PC-3 (cell line): ENCODE results near the gene MYO5C. TPM values are rescaled to one million over a fixed set of nuclear protein-coding genes. Genes with fewer than 3 reads are reported as not detected.

Source experiments
- ATAC-seq: fragments of 200-7000 bp; cut with Tn5 transposase; 2 replicates; pipeline ENCODE4 v1.9.1; 2020; ENCODE audit warnings: mild to moderate bottlenecking, moderate library complexity
- BruUV-seq: library from RNA; stranded (reverse); fragments of 400-500 nt; replicated peaks from 2 replicates; lab custom pipeline; 2021; lab: Mats Ljungman, UMichigan
- CTCF ChIA-PET: fragments of 300-600 bp; sonication (Branson Sonifier 250); formaldehyde crosslinking; loops from one replicate; lab custom pipeline; 2022; ENCODE audit warnings: antibody characterized with exemption; lab: Charles Lee
- POLR2A ChIA-PET: fragments of 300-600 bp; sonication (Branson Sonifier 250); formaldehyde crosslinking; loops from one replicate; lab custom pipeline; 2022; ENCODE audit warnings: antibody characterized with exemption; ENCODE audit not compliant: unreplicated experiment; lab: Charles Lee
- DNase-seq: peaks from one replicate; pipeline ENCODE4 v3.0.0-alpha.2; 2015
- H2AFZ ChIP-seq: fragments of 300-600 bp; sonication (generic); 2 replicates; pipeline ENCODE4 v1.6.0; 2016; ENCODE audit warnings: antibody characterized with exemption, low read length
- H3F3A ChIP-seq: fragments of 300-600 bp; sonication (generic); one replicate; pipeline ENCODE4 v1.6.0; 2017; ENCODE audit warnings: antibody characterized with exemption, low read length, control low read depth, mild to moderate bottlenecking; ENCODE audit not compliant: unreplicated experiment
- H3K27ac ChIP-seq: fragments of 300-600 bp; sonication (generic); 2 replicates; pipeline ENCODE4 v1.5.1; 2016; ENCODE audit warnings: mild to moderate bottlenecking, low read length
- H3K27me3 ChIP-seq: fragments of 300-600 bp; sonication (generic); 2 replicates; pipeline ENCODE4 v1.6.1; 2016; ENCODE audit warnings: low read length, mixed read lengths
- H3K36me3 ChIP-seq: fragments of 300-600 bp; sonication (generic); 2 replicates; pipeline ENCODE4 v1.6.1; 2016; ENCODE audit warnings: low read depth, mixed run types, low read length, mixed read lengths
- H3K4me1 ChIP-seq: fragments of 300-600 bp; sonication (generic); 2 replicates; pipeline ENCODE4 v1.5.1; 2016; ENCODE audit warnings: low read length; ENCODE audit not compliant: insufficient read depth
- H3K4me2 ChIP-seq: fragments of 300-600 bp; sonication (generic); 2 replicates; pipeline ENCODE4 v1.6.0; 2016; ENCODE audit warnings: low read length
- H3K4me3 ChIP-seq: fragments of 300-600 bp; sonication (generic); 2 replicates; pipeline ENCODE4 v1.5.1; 2016; ENCODE audit warnings: mild to moderate bottlenecking, low read length, mixed read lengths
- H3K79me2 ChIP-seq: fragments of 300-600 bp; sonication (generic); 2 replicates; pipeline ENCODE4 v1.6.1; 2017; ENCODE audit warnings: low read length, mixed read lengths
- H3K9ac ChIP-seq: fragments of 300-600 bp; sonication (generic); 2 replicates; pipeline ENCODE4 v1.6.0; 2016; ENCODE audit warnings: mild to moderate bottlenecking, low read length
- H3K9me2 ChIP-seq: fragments of 300-600 bp; sonication (generic); replicated peaks from 2 replicates; pipeline ENCODE4 v1.6.1; 2016; ENCODE audit warnings: mixed run types, low read length, mixed read lengths
- H3K9me3 ChIP-seq: fragments of 300-600 bp; sonication (generic); 2 replicates; pipeline ENCODE4 v1.6.1; 2016; ENCODE audit warnings: low read length, mixed read lengths
- H4K20me1 ChIP-seq: fragments of 300-600 bp; sonication (generic); 2 replicates; pipeline ENCODE4 v1.6.1; 2016; ENCODE audit warnings: low read length, mixed read lengths
- CTCF ChIP-seq: fragments of 300-600 bp; sonication (generic); conservative IDR thresholded peaks from 2 replicates; pipeline ENCODE4 v1.5.1; 2017; ENCODE audit warnings: antibody characterized with exemption, low read depth, mild to moderate bottlenecking, low read length
- EZH2 ChIP-seq: fragments of 300-600 bp; sonication (generic); IDR thresholded peaks from one replicate; pipeline ENCODE4 v1.6.1; 2017; ENCODE audit warnings: antibody characterized with exemption, mild to moderate bottlenecking, low read length; ENCODE audit not compliant: unreplicated experiment
- EZH2phosphoT487 ChIP-seq: fragments of 300-600 bp; sonication (generic); IDR thresholded peaks from 2 replicates; pipeline ENCODE4 v1.6.1; 2018; ENCODE audit warnings: mild to moderate bottlenecking, antibody characterized with exemption, low read length, borderline replicate concordance
- intact Hi-C: fragments of 100-400 bp; cut with micrococcal nuclease; formaldehyde crosslinking; loops from 2 replicates; pipeline ENCODE4 v1.9.0; 2023
- total RNA-seq: library from RNA; depleted of rRNA; stranded (reverse); fragments of >200 nt; gene quantifications from 2 replicates; pipeline ENCODE4 v1.2.3, GENCODE V29; 2014

MYO5C gene
- total RNA-seq, 1 experiment from 2014 or later: 17.7 TPM

GRCh38 chr15:52256930-52257733, 38.5 kb downstream of the MYO5C start:
- H4K20me1 ChIP-seq: no peaks in the 10 kb centered on the region
- POLR2A ChIA-PET: interaction anchor here (0.5 to 0.7 kb wide), 2 partner anchors 206 to 513 kb away, joined by 3 read pairs; no protein-coding TSS in a partner anchor
- H3K9ac ChIP-seq: no peak overlapping the region
- peaks cover 4% of the 10 kb centered on the region for H3F3A ChIP-seq
- no peak for TF ChIP-seq CTCF
- no peak for TF ChIP-seq EZH2phosphoT487
- TF ChIP-seq EZH2: no peak
- DNase-seq (no peak), ATAC-seq (no peak)
- no peaks in the 10 kb centered on the region for H3K9me2 ChIP-seq
- H3K36me3 ChIP-seq: peaks cover 14% of the 10 kb centered on the region
- no peaks in the 10 kb centered on the region for H3K79me2 ChIP-seq
- H3K9me3 ChIP-seq: no peaks in the 10 kb centered on the region
- H3K4me2 ChIP-seq: no peak overlapping the region
- H3K4me1 ChIP-seq: peaks cover 47% of the 10 kb centered on the region
- H3K27me3 ChIP-seq: no peaks in the 10 kb centered on the region
- intact Hi-C loops: loop anchor here (1.0 to 5.0 kb wide), 5 partner anchors 32 to 478 kb away; no protein-coding TSS in a partner anchor
- H2AFZ ChIP-seq: no peak overlapping the region
- H3K4me3 ChIP-seq: no peak overlapping the region
- H3K27ac ChIP-seq: no peak overlapping the region
- BruUV-seq: no TSS peak
- CTCF ChIA-PET: interaction anchor here (0.6 to 1.0 kb wide), 4 partner anchors 13 to 312 kb away, joined by 3 to 11 read pairs (median 5); partner anchors contain the start of gene ARPP19

- intact Hi-C loops: loop anchor here (2.0 to 5.0 kb wide), 4 partner anchors 32 to 401 kb away; no protein-coding TSS in a partner anchor
- Histone ChIP-seq H3K4me3 (no peak overlapping the region), H4K20me1 (no peaks in the 10 kb centered on the region), H3K27me3 (no peaks in the 10 kb centered on the region), H3K4me1 (peaks cover 42% of the 10 kb centered on the region), H3K9me2 (no peaks in the 10 kb centered on the region), H3K36me3 (peaks cover 16% of the 10 kb centered on the region), H3K9ac (no peak overlapping the region), H3K27ac (no peak overlapping the region), H2AFZ (no peak overlapping the region), H3F3A (peaks cover 4% of the 10 kb centered on the region), H3K4me2 (no peak overlapping the region), H3K79me2 (no peaks in the 10 kb centered on the region), H3K9me3 (no peaks in the 10 kb centered on the region)
- peak; percentile 80 for DNase-seq
- no peak for TF ChIP-seq EZH2
- TF ChIP-seq CTCF: peak; percentile 66
- POLR2A ChIA-PET: no interaction called here
- CTCF ChIA-PET: interaction anchor here (0.6 to 0.7 kb wide), 2 partner anchors 13 to 313 kb away, joined by 3 to 5 read pairs; partner anchors contain the start of gene ARPP19
- BruUV-seq: no TSS peak
- peak; percentile 10; the same call in 1 of the 2 replicates for ATAC-seq
Measured at GRCh38 chr15:52256366-52256765, 39.2 kb downstream of the MYO5C start.

GRCh38 chr15:52255935-52256334, 39.7 kb downstream of the MYO5C start:
- Histone ChIP-seq H2AFZ (no peak overlapping the region), H3K27ac (no peak overlapping the region), H3K79me2 (no peaks in the 10 kb centered on the region), H3K27me3 (no peaks in the 10 kb centered on the region), H3K4me1 (peaks cover 44% of the 10 kb centered on the region), H3K9ac (no peak overlapping the region), H3F3A (peaks cover 4% of the 10 kb centered on the region), H3K4me3 (no peak overlapping the region), H4K20me1 (no peaks in the 10 kb centered on the region), H3K9me2 (no peaks in the 10 kb centered on the region), H3K36me3 (peaks cover 20% of the 10 kb centered on the region), H3K9me3 (no peaks in the 10 kb centered on the region), H3K4me2 (no peak overlapping the region)
- TF ChIP-seq CTCF (no peak), EZH2 (no peak), EZH2phosphoT487 (no peak)
- ATAC-seq (no peak), DNase-seq (no peak)
- no TSS peak for BruUV-seq
- CTCF ChIA-PET: no interaction called here
- POLR2A ChIA-PET: no interaction called here
- intact Hi-C loops: loop anchor here (2.0 to 5.0 kb wide), 4 partner anchors 33 to 401 kb away; no protein-coding TSS in a partner anchor
